SU-DHL-6 (cell line): ENCODE results near the gene TTYH1.

ENCODE experiments used
- EZH2phosphoT487 ChIP-seq: fragments of 200-600 bp; sonication (generic), shearing (Covaris generic); conservative IDR thresholded peaks from 2 replicates; pipeline ENCODE4 v1.6.1; 2018; ENCODE audit warnings: mild to moderate bottlenecking, antibody characterized with exemption, low read length, moderate library complexity, mixed read lengths
- TF ChIP-seq, protein P1 (sequence below): fragments of 200-600 bp; sonication (generic); IDR thresholded peaks from one replicate; pipeline ENCODE4 v1.5.1; 2017; ENCODE audit warnings: antibody characterized with exemption, mild to moderate bottlenecking, low read length, moderate library complexity; ENCODE audit not compliant: insufficient read depth, poor library complexity, severe bottlenecking

DNA sequence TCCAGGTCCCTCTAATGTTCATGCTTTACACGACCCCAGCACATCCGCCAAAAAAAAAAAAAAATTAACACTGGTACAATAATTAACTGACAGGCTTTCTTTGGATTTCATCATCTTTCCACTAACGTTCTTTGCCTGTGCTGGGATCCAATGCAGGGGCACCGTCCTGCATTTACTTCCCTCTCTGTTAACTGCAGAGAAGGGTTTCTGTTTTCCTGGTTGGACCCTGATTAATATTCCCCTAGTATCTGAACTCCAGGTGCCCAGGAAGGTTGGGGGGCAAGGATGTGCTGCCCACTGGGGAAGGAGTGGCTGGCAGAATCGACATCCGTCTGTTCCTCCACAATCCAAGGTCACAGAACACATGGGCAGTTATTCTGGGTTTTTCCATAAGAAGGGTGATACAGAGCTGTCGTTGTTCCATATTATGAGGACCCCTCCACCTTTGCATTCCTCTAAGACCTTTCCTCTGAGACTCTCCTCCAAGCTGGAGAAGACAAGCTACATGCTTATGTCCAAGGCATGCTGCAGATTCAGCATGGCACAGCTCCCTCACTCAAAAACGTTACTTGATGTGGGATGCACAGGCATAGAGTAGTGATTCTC is 46.1 kb upstream of the TTYH1 start:
- TF ChIP-seq, protein P1, sequence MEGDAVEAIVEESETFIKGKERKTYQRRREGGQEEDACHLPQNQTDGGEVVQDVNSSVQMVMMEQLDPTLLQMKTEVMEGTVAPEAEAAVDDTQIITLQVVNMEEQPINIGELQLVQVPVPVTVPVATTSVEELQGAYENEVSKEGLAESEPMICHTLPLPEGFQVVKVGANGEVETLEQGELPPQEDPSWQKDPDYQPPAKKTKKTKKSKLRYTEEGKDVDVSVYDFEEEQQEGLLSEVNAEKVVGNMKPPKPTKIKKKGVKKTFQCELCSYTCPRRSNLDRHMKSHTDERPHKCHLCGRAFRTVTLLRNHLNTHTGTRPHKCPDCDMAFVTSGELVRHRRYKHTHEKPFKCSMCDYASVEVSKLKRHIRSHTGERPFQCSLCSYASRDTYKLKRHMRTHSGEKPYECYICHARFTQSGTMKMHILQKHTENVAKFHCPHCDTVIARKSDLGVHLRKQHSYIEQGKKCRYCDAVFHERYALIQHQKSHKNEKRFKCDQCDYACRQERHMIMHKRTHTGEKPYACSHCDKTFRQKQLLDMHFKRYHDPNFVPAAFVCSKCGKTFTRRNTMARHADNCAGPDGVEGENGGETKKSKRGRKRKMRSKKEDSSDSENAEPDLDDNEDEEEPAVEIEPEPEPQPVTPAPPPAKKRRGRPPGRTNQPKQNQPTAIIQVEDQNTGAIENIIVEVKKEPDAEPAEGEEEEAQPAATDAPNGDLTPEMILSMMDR, result no peak
- TF ChIP-seq EZH2phosphoT487, result no peak
